HepG2 (cell line): ENCODE data around the gene RABL6. TPM values are rescaled to one million over a fixed set of nuclear protein-coding genes. Genes with fewer than 3 reads are reported as not detected.

Source experiments
- DNMT3B ChIP-seq: conservative IDR thresholded peaks from 2 replicates; pipeline ENCODE4 v1.6.1; 2016; ENCODE audit warnings: missing biosample characterization, control low read depth
- FOXK2 ChIP-seq: fragments of 450-650 bp; IDR thresholded peaks from 2 replicates; pipeline ENCODE4 v1.6.1; 2016
- IKZF1 ChIP-seq: fragments of 450-650 bp; IDR thresholded peaks from 2 replicates; pipeline ENCODE4 v1.7.1; 2016
- KDM5A ChIP-seq: fragments of 200-600 bp; sonication (generic); IDR thresholded peaks from 2 replicates; pipeline ENCODE4 v1.7.0; 2018; ENCODE audit warnings: antibody characterized with exemption, mild to moderate bottlenecking, low read length, borderline replicate concordance
- KLF6 ChIP-seq: IDR thresholded peaks from 2 replicates; pipeline ENCODE4 v1.8.0; 2016; ENCODE audit warnings: missing biosample characterization, missing genetic modification reagents
- NR2F2 ChIP-seq: IDR thresholded peaks from 2 replicates; pipeline ENCODE4 v1.6.1; 2012; ENCODE audit warnings: low read depth, inconsistent platforms, borderline replicate concordance
- SSRP1 ChIP-seq: IDR thresholded peaks from 2 replicates; pipeline ENCODE4 v1.6.1; 2016; ENCODE audit warnings: control low read depth
- SYNCRIP ChIP-seq: fragments of 200-400 bp; formaldehyde crosslinking; IDR thresholded peaks from 2 replicates; pipeline ENCODE4 v1.6.1; 2018; ENCODE audit warnings: mild to moderate bottlenecking, low read depth, low read length; ENCODE audit not compliant: insufficient read depth
- TBX2 ChIP-seq: sonication (generic); formaldehyde crosslinking; IDR thresholded peaks from 2 replicates; pipeline ENCODE4 v1.5.0; 2020; ENCODE audit warnings: missing genetic modification reagents, mild to moderate bottlenecking, borderline replicate concordance
- ZFP1 ChIP-seq: IDR thresholded peaks from 2 replicates; pipeline ENCODE4 v1.6.1; 2016
- ZNF10 ChIP-seq: sonication (generic); formaldehyde crosslinking; IDR thresholded peaks from 2 replicates; pipeline ENCODE4 v1.4.0; 2020; ENCODE audit warnings: mild to moderate bottlenecking, low read depth, missing genetic modification reagents, borderline replicate concordance
- ZNF180 ChIP-seq: sonication (generic); formaldehyde crosslinking; IDR thresholded peaks from 2 replicates; pipeline ENCODE4 v1.4.0; 2020; ENCODE audit warnings: low read depth, missing genetic modification reagents, borderline replicate concordance
- ZNF205 ChIP-seq: IDR thresholded peaks from 2 replicates; pipeline ENCODE4 v1.6.1; 2018; ENCODE audit warnings: missing biosample characterization, missing genetic modification reagents
- ZNF329 ChIP-seq: sonication (generic); formaldehyde crosslinking; IDR thresholded peaks from 2 replicates; pipeline ENCODE4 v1.9.0; 2021; ENCODE audit warnings: low read depth, mild to moderate bottlenecking, missing genetic modification reagents
- ZNF383 ChIP-seq: sonication (generic); formaldehyde crosslinking; IDR thresholded peaks from 2 replicates; pipeline ENCODE4 v1.4.0; 2020; ENCODE audit warnings: missing genetic modification reagents, mild to moderate bottlenecking, borderline replicate concordance
- ZNF44 ChIP-seq: sonication (generic); formaldehyde crosslinking; IDR thresholded peaks from 2 replicates; pipeline ENCODE4 v1.5.1; 2020; ENCODE audit warnings: mild to moderate bottlenecking, missing genetic modification reagents
- ZNF441 ChIP-seq: sonication (generic); formaldehyde crosslinking; IDR thresholded peaks from 2 replicates; pipeline ENCODE4 v1.7.0; 2021; ENCODE audit warnings: missing genetic modification reagents, borderline replicate concordance
- ZNF496 ChIP-seq: sonication (generic); formaldehyde crosslinking; IDR thresholded peaks from 2 replicates; pipeline ENCODE4 v1.8.1; 2023; ENCODE audit warnings: mild to moderate bottlenecking, moderate library complexity, missing genetic modification reagents; ENCODE audit not compliant: insufficient replicate concordance
- ZNF563 ChIP-seq: sonication (generic); formaldehyde crosslinking; IDR thresholded peaks from 2 replicates; pipeline ENCODE4 v1.8.0; 2022; ENCODE audit warnings: mild to moderate bottlenecking, moderate library complexity, missing genetic modification reagents
- ZNF605 ChIP-seq: sonication (generic); formaldehyde crosslinking; IDR thresholded peaks from 2 replicates; pipeline ENCODE4 v1.8.0; 2022; ENCODE audit warnings: mild to moderate bottlenecking, missing genetic modification reagents
- polyA plus RNA-seq, 8 experiments: library from polyadenylated mRNA; depleted of rRNA in 3 of 8; stranded (reverse) in 7 of 8; unstranded in 1 of 8; fragments of >200 nt; fragmentation: Illumina TruSeq in 4 of 8; extraction: Trizol in 4 of 8; gene quantifications; 2 replicates each; pipeline versions ENCODE4 v1.2.1 to v1.2.3, GENCODE V29; 2011 to 2016; ENCODE audit warnings: low read depth in 4 of 8, missing spikeins in 1 of 8, mixed read lengths in 1 of 8; ENCODE audit not compliant: insufficient read depth in 1 of 8
- total RNA-seq, 5 experiments: library from RNA; depleted of rRNA; stranded (reverse); fragments of >200 nt; fragmentation: Illumina TruSeq; extraction: Trizol; gene quantifications; 2 replicates each; pipeline ENCODE4 v1.2.3, GENCODE V29; 2016; ENCODE audit warnings: low read depth in 1 of 5
- TF ChIP-seq, protein P1 (sequence below): sonication (generic); formaldehyde crosslinking; IDR thresholded peaks from 2 replicates; pipeline ENCODE4 v1.4.0; 2020; ENCODE audit warnings: mild to moderate bottlenecking, missing genetic modification reagents
- TF ChIP-seq, protein P2 (sequence below): sonication (generic); formaldehyde crosslinking; IDR thresholded peaks from 2 replicates; pipeline ENCODE4 v1.4.0; 2020; ENCODE audit warnings: missing genetic modification reagents, mild to moderate bottlenecking, borderline replicate concordance
- TF ChIP-seq, protein P3 (sequence below): sonication (generic); formaldehyde crosslinking; IDR thresholded peaks from 2 replicates; pipeline ENCODE4 v1.4.0; 2020; ENCODE audit warnings: mild to moderate bottlenecking, missing genetic modification reagents, borderline replicate concordance

The RABL6 gene
- total and polyA plus RNA-seq, 2 of the 13 experiments (the other 11 are each of a cell fraction or from before 2014, with no cell fraction given): 81.5 to 125 TPM

DNA sequence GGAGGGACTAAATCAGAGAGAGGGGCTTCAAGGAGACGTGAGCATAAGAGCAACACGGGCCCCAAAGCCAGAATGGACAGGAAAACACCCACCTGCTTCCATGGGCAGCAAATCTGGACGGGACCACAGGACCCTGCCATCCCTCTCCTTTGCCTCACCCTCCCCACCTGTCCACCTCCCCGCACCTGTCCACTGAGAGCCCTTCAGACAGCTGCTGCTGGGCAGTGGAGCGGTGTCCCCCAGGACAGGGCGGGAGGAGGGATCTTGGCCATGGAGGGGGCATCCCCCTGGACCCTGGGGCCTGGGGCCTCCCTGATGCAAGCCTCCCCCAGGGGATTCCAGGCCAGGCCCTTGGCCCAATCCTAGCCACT is 9.1 kb upstream of the RABL6 start (continued):
- TF ChIP-seq ZNF205 (CRISPR knock-in tag): no peak
- TF ChIP-seq NR2F2: no peak
- TF ChIP-seq ZNF605 (CRISPR knock-in tag): no peak
- TF ChIP-seq KLF6 (CRISPR knock-in tag): no peak
- TF ChIP-seq ZNF496 (CRISPR knock-in tag): no peak
- TF ChIP-seq ZFP1 (CRISPR knock-in tag): no peak
- no peak for TF ChIP-seq ZNF329 (CRISPR knock-in tag)
- TF ChIP-seq FOXK2: no peak
- no peak for TF ChIP-seq IKZF1
- TF ChIP-seq SSRP1 (CRISPR knock-in tag): no peak
- TF ChIP-seq ZNF10 (CRISPR knock-in tag): no peak
- TF ChIP-seq, protein P1, sequence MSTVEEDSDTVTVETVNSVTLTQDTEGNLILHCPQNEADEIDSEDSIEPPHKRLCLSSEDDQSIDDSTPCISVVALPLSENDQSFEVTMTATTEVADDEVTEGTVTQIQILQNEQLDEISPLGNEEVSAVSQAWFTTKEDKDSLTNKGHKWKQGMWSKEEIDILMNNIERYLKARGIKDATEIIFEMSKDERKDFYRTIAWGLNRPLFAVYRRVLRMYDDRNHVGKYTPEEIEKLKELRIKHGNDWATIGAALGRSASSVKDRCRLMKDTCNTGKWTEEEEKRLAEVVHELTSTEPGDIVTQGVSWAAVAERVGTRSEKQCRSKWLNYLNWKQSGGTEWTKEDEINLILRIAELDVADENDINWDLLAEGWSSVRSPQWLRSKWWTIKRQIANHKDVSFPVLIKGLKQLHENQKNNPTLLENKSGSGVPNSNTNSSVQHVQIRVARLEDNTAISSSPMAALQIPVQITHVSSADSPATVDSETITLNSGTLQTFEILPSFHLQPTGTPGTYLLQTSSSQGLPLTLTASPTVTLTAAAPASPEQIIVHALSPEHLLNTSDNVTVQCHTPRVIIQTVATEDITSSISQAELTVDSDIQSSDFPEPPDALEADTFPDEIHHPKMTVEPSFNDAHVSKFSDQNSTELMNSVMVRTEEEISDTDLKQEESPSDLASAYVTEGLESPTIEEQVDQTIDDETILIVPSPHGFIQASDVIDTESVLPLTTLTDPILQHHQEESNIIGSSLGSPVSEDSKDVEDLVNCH: no peak
- TF ChIP-seq ZNF441 (CRISPR knock-in tag): no peak
- no peak for TF ChIP-seq SYNCRIP
- TF ChIP-seq, protein P2, sequence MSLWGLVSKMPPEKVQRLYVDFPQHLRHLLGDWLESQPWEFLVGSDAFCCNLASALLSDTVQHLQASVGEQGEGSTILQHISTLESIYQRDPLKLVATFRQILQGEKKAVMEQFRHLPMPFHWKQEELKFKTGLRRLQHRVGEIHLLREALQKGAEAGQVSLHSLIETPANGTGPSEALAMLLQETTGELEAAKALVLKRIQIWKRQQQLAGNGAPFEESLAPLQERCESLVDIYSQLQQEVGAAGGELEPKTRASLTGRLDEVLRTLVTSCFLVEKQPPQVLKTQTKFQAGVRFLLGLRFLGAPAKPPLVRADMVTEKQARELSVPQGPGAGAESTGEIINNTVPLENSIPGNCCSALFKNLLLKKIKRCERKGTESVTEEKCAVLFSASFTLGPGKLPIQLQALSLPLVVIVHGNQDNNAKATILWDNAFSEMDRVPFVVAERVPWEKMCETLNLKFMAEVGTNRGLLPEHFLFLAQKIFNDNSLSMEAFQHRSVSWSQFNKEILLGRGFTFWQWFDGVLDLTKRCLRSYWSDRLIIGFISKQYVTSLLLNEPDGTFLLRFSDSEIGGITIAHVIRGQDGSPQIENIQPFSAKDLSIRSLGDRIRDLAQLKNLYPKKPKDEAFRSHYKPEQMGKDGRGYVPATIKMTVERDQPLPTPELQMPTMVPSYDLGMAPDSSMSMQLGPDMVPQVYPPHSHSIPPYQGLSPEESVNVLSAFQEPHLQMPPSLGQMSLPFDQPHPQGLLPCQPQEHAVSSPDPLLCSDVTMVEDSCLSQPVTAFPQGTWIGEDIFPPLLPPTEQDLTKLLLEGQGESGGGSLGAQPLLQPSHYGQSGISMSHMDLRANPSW (CRISPR knock-in tag): no peak
- no peak for TF ChIP-seq ZNF44 (CRISPR knock-in tag)
- TF ChIP-seq KDM5A: no peak
- no peak for TF ChIP-seq DNMT3B (CRISPR knock-in tag)
- TF ChIP-seq ZNF180: no peak
- TF ChIP-seq, protein P3, sequence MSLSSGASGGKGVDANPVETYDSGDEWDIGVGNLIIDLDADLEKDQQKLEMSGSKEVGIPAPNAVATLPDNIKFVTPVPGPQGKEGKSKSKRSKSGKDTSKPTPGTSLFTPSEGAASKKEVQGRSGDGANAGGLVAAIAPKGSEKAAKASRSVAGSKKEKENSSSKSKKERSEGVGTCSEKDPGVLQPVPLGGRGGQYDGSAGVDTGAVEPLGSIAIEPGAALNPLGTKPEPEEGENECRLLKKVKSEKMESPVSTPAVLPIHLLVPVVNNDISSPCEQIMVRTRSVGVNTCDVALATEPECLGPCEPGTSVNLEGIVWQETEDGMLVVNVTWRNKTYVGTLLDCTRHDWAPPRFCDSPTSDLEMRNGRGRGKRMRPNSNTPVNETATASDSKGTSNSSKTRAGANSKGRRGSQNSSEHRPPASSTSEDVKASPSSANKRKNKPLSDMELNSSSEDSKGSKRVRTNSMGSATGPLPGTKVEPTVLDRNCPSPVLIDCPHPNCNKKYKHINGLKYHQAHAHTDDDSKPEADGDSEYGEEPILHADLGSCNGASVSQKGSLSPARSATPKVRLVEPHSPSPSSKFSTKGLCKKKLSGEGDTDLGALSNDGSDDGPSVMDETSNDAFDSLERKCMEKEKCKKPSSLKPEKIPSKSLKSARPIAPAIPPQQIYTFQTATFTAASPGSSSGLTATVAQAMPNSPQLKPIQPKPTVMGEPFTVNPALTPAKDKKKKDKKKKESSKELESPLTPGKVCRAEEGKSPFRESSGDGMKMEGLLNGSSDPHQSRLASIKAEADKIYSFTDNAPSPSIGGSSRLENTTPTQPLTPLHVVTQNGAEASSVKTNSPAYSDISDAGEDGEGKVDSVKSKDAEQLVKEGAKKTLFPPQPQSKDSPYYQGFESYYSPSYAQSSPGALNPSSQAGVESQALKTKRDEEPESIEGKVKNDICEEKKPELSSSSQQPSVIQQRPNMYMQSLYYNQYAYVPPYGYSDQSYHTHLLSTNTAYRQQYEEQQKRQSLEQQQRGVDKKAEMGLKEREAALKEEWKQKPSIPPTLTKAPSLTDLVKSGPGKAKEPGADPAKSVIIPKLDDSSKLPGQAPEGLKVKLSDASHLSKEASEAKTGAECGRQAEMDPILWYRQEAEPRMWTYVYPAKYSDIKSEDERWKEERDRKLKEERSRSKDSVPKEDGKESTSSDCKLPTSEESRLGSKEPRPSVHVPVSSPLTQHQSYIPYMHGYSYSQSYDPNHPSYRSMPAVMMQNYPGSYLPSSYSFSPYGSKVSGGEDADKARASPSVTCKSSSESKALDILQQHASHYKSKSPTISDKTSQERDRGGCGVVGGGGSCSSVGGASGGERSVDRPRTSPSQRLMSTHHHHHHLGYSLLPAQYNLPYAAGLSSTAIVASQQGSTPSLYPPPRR (CRISPR knock-in tag): no peak
- TF ChIP-seq ZNF563 (CRISPR knock-in tag): no peak; the same call in 1 of the 2 replicates
- TF ChIP-seq TBX2 (CRISPR knock-in tag): no peak
- no peak for TF ChIP-seq ZNF383 (CRISPR knock-in tag)
